Activated T-cell treated with anti-CD3 and anti-CD28 coated beads, Interleukin-2, amount 50 U/mL, for 4 hours (primary cell): ENCODE data around the gene LAG3. TPM values are rescaled to one million over a fixed set of nuclear protein-coding genes. Genes with fewer than 3 reads are reported as not detected.
A peak's percentile ranks its signal among the peaks of the same experiment; 100 is the strongest.

Experiments used
- ATAC-seq, 2 donors: fragments of 200-7000 bp; cut with Tn5 transposase; one replicate each; pipeline ENCODE4 v1.10.0; 2021
- DNase-seq: peaks from one replicate; pipeline ENCODE4 v3.0.0-alpha.2; 2020
- H3K27me3 Mint-ChIP-seq: one replicate; pipeline ENCODE4 v1.8.0; 2021; ENCODE audit warnings: low read depth, mixed read lengths
- H3K36me3 Mint-ChIP-seq: one replicate; pipeline ENCODE4 v1.8.0; 2022; ENCODE audit warnings: mixed read lengths; ENCODE audit not compliant: insufficient read depth
- H3K4me1 Mint-ChIP-seq: one replicate; pipeline ENCODE4 v1.8.0; 2021; ENCODE audit warnings: low read depth, mixed read lengths
- H3K4me3 Mint-ChIP-seq: one replicate; pipeline ENCODE4 v1.8.0; 2021; ENCODE audit warnings: mild to moderate bottlenecking, moderate library complexity, mixed read lengths
- H3K9me3 Mint-ChIP-seq: one replicate; pipeline ENCODE4 v1.8.0; 2021; ENCODE audit warnings: mixed read lengths
- total RNA-seq, 3 donors: library from RNA; stranded (reverse); gene quantifications; one replicate each; pipeline ENCODE4 v1.2.1, GENCODE V29; 2021

The LAG3 gene
- total RNA-seq, 3 donors from 2014 or later: 71.1 to 125 (median 86.4) TPM

- no peak overlapping the region for H3K4me3 Mint-ChIP-seq
- H3K27me3 Mint-ChIP-seq: peaks cover 40% of the 10 kb centered on the region
Observed at GRCh38 chr12:6824901-6825381, 52.6 kb downstream of the LAG3 start.

GRCh38 chr12:6825398-6826124 is 53.2 kb downstream of the LAG3 start:
- Mint-ChIP-seq H3K4me1 (peaks cover 27% of the 10 kb centered on the region), H3K9me3 (no peaks in the 10 kb centered on the region), H3K4me3 (no peak overlapping the region), H3K36me3 (no peaks in the 10 kb centered on the region), H3K27me3 (peaks cover 40% of the 10 kb centered on the region)
- ATAC-seq: peak; percentile 62 to 63
- DNase-seq: peak; percentile 84

More at GRCh38 chr12:6824901-6825381, 52.6 kb downstream of the LAG3 start:
- Mint-ChIP-seq H3K9me3 (no peaks in the 10 kb centered on the region), H3K36me3 (no peaks in the 10 kb centered on the region), H3K4me1 (peaks cover 29% of the 10 kb centered on the region)
- ATAC-seq (no peak), DNase-seq (no peak)

DNA sequence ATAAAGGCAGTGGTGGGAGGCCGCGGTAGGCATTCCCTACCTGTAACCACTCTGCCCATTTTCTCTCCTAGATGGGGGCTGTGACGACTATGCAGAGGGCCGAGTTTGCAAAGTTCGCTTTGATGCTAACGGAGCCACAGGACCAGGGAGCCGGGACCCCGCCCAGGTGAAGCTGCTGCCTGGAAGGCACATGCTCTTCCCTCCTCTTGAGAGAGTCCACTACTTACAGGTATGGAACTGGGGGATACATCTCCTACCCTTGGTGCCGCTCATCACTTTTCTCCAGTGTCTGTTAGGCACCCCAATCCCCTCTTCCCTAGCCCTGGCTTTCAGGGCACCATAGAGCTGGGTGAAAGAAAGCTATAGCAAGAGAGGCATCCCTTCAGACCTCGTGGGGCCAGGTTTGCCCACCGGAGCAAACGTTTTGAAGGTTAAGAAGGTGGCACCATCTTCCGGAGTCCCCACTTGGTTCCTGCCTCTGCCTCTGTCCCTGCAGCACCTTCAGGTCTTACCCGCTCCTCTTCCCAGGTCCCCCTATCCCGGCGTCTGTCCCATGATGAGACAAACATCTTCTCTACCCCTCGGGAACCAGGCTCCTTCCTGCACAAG is 53.9 kb downstream of the LAG3 start:
- no peak overlapping the region for H3K4me3 Mint-ChIP-seq
- H3K36me3 Mint-ChIP-seq: no peaks in the 10 kb centered on the region
- peaks cover 20% of the 10 kb centered on the region for H3K4me1 Mint-ChIP-seq
- H3K27me3 Mint-ChIP-seq: peaks cover 43% of the 10 kb centered on the region
- DNase-seq (no peak), ATAC-seq (no peak)
- H3K9me3 Mint-ChIP-seq: no peaks in the 10 kb centered on the region

- no peak for DNase-seq
- Mint-ChIP-seq H3K9me3 (no peaks in the 10 kb centered on the region), H3K4me3 (peak overlapping the region; percentile 50), H3K36me3 (no peaks in the 10 kb centered on the region), H3K4me1 (peaks cover 18% of the 10 kb centered on the region), H3K27me3 (peaks cover 42% of the 10 kb centered on the region)
- no peak for ATAC-seq
Observed at GRCh38 chr12:6826734-6827436, 54.6 kb downstream of the LAG3 start.

GRCh38 chr12:6827437-6827911 is 55.2 kb downstream of the LAG3 start:
- H3K4me3 Mint-ChIP-seq: peak overlapping the region; percentile 50

More at GRCh38 chr12:6827437-6827911, 55.2 kb downstream of the LAG3 start:
- H3K9me3 Mint-ChIP-seq: no peaks in the 10 kb centered on the region
- ATAC-seq (no peak), DNase-seq (peak; percentile 48)
- peaks cover 15% of the 10 kb centered on the region for H3K4me1 Mint-ChIP-seq
- H3K36me3 Mint-ChIP-seq: no peaks in the 10 kb centered on the region
- H3K27me3 Mint-ChIP-seq: peaks cover 40% of the 10 kb centered on the region

Other genes starting within 250 kb of the LAG3 start
- gene GAPDH, start 238.0 kb upstream of the LAG3 start, total RNA-seq: 1,000 to 10,000 TPM; 4,635 to 5,387 (median 5,019) TPM
- gene IFFO1, start 216.5 kb upstream of the LAG3 start, total RNA-seq: 10 to 100 TPM in 1 of 3 donors, 1 to 10 TPM in 2; 8.5 to 10.2 (median 9.8) TPM
- gene NOP2, start 204.2 kb upstream of the LAG3 start, total RNA-seq: 100 to 1,000 TPM; 267 to 300 (median 270) TPM
- 100 to 1,000 TPM; 311 to 336 (median 332) TPM for gene CHD4, start 165.1 kb upstream of the LAG3 start, total RNA-seq
- gene LPAR5, start 136.6 kb upstream of the LAG3 start, total RNA-seq: 1 to 10 TPM; 3.8 to 5.5 (median 5.1) TPM
- gene ACRBP, start 125.1 kb upstream of the LAG3 start, total RNA-seq: 1 to 10 TPM in 1 of 3 donors, under 1 TPM in 2; 0.65 to 1.3 (median 0.71) TPM
- 1 to 10 TPM; 5.9 to 7.5 (median 6.9) TPM for gene ING4, start 109.4 kb upstream of the LAG3 start, total RNA-seq
- gene ZNF384, start 83.1 kb upstream of the LAG3 start, total RNA-seq: 10 to 100 TPM; 59.7 to 70.2 (median 63.3) TPM
- under 1 TPM; 0.20 to 0.57 (median 0.40) TPM for gene PIANP, start 71.7 kb upstream of the LAG3 start, total RNA-seq
- gene COPS7A, start 48.5 kb upstream of the LAG3 start, total RNA-seq: 10 to 100 TPM; 46.5 to 54.4 (median 48.1) TPM
- 100 to 1,000 TPM; 185 to 199 (median 189) TPM for gene MLF2, start 19.4 kb upstream of the LAG3 start, total RNA-seq
- gene PTMS, start 6.2 kb upstream of the LAG3 start, total RNA-seq: 10 to 100 TPM; 26.3 to 32.6 (median 29.4) TPM
- 10 to 100 TPM; 42.0 to 76.9 (median 51.4) TPM for gene CD4, start 17.0 kb downstream of the LAG3 start, total RNA-seq
- gene GPR162, start 49.3 kb downstream of the LAG3 start, total RNA-seq: under 1 TPM in 2 of 3 donors, not detected in 1; 0.08 to 0.38 TPM
- gene P3H3, start 55.9 kb downstream of the LAG3 start, total RNA-seq: under 1 TPM; 0.63 to 0.98 (median 0.83) TPM
- under 1 TPM; 0.13 to 0.90 (median 0.38) TPM for gene GNB3, start 68.4 kb downstream of the LAG3 start, total RNA-seq
- 1 to 10 TPM; 1.7 to 4.0 (median 3.1) TPM for gene CDCA3, start 78.8 kb downstream of the LAG3 start, total RNA-seq
- 100 to 1,000 TPM; 169 to 192 (median 176) TPM for gene USP5, start 79.6 kb downstream of the LAG3 start, total RNA-seq
- 1,000 to 10,000 TPM; 1,135 to 1,217 (median 1,169) TPM for gene TPI1, start 95.0 kb downstream of the LAG3 start, total RNA-seq
- 1 to 10 TPM; 5.6 to 8.5 (median 6.7) TPM for gene SPSB2, start 100.8 kb downstream of the LAG3 start, total RNA-seq
- gene LRRC23, start 132.3 kb downstream of the LAG3 start, total RNA-seq: 1 to 10 TPM; 2.1 to 3.0 (median 3.0) TPM
- 10 to 100 TPM; 83.5 to 97.4 (median 85.2) TPM for gene ENO2, start 142.1 kb downstream of the LAG3 start, total RNA-seq
- gene ATN1, start 155.4 kb downstream of the LAG3 start, total RNA-seq: 10 to 100 TPM; 65.8 to 73.9 (median 70.7) TPM
- not detected for gene RNU7-1, start 171.3 kb downstream of the LAG3 start, total RNA-seq
- 100 to 1,000 TPM; 180 to 190 (median 184) TPM for gene C12orf57, start 171.5 kb downstream of the LAG3 start, total RNA-seq
- 100 to 1,000 TPM; 309 to 404 (median 401) TPM for gene PTPN6, start 178.8 kb downstream of the LAG3 start, total RNA-seq
- gene PHB2, start 198.1 kb downstream of the LAG3 start, total RNA-seq: 100 to 1,000 TPM; 619 to 718 (median 635) TPM
- 100 to 1,000 TPM; 215 to 254 (median 223) TPM for gene EMG1, start 198.4 kb downstream of the LAG3 start, total RNA-seq
- 10 to 100 TPM; 24.4 to 27.6 (median 25.0) TPM for gene LPCAT3, start 246.0 kb downstream of the LAG3 start, total RNA-seq